ENCODE data around the gene CDCA4.
"Not testable (repeated sequence)": the region's sequence is repeated elsewhere in the genome, so short reads cannot be mapped to it uniquely, and the experiment has no call there.

Gene CDCA4

DNA sequence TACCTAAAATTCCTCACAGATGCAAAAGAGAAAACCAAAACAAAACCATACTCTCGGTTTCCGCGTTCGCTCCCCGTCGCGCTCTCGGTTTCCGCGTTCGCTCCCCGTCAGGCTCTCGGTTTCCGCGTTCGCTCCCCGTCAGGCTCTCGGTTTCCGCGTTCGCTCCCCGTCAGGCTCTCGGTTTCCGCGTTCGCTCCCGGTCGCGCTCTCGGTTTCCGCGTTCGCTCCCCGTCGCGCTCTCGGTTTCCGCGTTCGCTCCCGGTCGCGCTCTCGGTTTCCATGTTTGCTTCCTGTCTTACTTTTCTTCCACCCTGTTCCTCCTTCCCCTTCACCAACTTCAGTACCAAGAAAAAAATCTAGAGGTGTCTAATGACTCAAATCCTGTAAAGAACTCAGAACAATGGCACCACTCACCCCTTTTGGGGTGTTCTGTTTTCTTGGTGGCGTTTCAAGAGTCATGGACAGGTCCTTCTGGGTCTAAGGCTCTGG is 12.6 kb upstream of the CDCA4 start:
- not testable (repeated sequence) for DNase-seq (ENCODE audit: low read depth in 2 of 2)

- not testable (repeated sequence) for DNase-seq (ENCODE audit: low read depth in 2 of 2)
Measured at GRCh38 chr14:105032451-105032901, 11.6 kb upstream of the CDCA4 start.

DNA sequence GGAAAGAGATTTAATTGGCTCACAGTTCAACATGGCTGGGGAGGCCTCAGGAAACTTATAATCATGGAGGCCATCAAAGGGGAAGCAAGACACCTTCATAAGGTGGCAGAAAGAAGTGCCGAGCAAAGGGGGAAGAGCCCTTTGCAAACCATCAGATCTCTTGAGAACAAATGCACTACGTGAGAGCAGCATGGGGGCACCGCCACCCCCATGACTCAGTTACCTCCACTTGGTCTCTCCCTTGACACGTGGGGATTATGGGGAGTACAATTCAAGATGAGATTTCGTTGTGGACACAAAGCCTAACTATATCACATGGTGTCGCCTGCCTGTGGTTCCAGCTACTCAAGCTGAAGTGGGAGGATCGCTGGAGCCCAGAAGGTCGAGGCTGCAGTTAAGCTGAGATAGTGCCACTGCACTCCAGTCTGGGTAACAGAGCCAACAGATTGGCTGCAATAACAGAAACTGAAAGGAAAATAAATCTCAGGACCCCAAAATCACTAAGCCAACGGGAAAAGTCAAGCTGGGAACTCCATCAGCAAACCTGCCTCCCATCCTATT is 10.0 kb upstream of the CDCA4 start:
- no peak for DNase-seq (ENCODE audit: low read depth in 2 of 2)

DNA sequence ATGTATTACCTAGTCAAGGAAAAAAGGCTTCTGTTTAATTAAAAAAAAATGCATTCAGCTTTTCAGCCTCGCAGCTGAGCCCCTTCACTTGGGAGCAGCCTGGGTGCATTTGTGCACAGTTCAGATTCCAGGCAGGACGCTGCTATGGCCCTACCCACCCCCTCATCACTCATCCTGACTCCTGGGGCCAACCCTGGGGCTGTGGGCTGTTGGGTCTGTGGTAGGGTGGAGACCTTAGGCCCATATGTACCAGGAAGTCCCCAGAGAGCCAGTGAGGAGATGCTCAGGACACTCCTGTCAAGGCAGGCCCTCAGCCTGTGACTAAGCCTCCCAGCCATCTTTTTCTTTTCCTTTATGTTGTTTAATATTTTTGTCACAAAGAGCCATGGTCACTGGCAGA is 9.3 kb upstream of the CDCA4 start:
- DNase-seq (ENCODE audit: low read depth in 2 of 2) = no peak

GRCh38 chr14:105029402-105029801 is 8.5 kb upstream of the CDCA4 start:
- no peak for DNase-seq (ENCODE audit: low read depth in 2 of 2)

DNA sequence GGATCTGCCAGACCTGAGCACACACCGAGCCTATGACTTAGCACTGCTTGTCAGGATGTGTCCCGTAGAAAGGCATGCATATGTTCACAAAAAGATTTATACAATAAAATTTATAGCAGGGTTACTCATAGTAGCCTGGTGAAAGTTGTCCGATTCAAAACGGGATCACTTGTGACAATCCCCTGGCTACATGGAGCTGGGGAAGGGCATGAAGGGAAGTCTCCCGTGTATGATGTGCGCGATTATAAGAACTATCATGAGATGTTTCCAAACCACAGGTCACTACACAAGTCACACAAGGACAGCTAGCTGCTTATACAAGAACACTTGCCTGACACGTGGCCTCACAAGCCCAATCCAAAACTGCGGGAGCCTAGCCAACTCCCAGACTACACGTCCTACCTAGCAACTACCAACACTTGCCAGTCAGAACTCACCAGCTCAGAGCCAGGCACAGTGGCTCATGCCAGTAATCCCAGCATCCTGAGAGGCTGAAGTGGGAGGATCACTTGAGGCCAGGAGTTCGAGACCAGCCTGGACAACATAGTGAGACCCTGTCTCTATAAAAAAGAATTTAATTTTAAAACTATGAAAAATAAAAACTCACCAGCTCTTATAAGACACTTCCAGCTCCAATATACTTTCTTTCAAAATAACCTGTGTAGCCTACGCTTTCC is 7.5 kb upstream of the CDCA4 start:
- DNase-seq (ENCODE audit: low read depth in 2 of 2) = no peak

- not testable (repeated sequence) for DNase-seq (ENCODE audit: low read depth in 2 of 2)
Measured at GRCh38 chr14:105027718-105028117, 6.8 kb upstream of the CDCA4 start.

DNA sequence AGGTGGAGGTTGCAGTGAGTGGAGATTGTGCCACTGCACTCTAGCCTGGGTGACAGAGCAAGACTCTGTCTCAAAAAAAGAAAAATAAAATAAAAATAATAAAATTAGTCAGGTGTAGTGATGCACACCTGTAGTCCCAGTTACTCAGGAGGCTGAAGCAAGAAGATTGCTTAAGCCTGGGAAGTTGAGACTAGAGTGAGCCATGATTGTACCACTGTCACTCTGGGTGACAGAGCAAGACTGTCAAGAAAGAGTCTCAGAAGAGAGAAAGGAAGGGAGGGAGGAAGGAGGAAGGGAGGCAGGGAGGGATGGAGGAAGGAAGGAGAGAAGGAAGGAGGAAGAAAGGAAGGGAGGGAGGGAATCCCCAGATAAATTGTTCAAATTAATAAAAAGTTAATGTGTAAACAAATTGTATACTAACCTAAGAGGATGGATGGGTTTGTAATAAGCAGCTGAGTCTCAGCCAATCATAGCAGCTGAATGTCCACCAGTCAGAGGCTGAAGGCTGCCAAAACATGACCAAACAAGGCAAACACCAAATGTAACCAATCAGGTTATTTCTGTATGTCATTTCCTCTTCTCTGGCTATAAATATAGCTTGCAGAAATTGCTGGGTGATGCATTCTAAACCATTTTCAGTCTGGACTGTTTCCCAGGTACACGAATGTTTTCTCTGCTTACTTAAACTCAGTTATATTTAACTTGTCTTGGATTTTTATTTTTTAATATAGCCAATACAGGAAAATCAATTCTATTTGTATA is 6.1 kb upstream of the CDCA4 start:
- no peak for DNase-seq (ENCODE audit: low read depth in 2 of 2)

DNA sequence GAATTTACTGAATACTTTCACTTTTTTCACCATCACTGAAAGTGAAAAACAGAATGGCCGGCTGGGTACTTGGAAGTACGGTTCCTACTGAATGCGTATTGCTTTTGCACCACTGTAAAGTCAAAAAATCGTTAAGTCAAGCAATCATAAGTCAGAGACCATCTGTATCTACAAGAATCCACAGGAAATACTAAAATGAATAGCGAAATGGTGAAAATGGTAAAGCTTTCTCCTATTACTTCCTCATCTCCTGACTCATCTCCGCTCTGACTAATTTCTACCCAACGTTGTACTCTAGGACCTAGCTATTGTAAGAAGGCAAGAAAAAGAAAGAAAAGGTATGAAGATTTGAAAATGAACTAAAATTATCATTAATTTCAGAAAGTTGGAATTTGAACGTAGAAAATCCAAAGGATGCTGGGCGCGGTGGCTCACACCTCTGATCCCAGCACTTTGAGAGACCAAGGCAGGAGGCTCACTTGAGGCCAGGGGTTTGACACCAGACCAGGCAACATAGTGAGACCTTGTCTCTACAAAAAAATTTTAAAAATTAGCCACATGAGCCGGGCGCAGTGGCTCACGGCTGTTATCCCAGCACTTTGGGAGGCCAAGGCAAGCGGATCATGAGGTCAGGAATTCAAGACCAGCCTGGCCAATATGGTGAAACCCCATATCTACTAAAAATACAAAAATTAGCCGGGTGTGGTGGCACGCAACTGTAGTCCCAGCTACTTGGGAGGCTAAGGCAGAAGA is 5.3 kb upstream of the CDCA4 start:
- DNase-seq (ENCODE audit: low read depth in 2 of 2) = no peak

GRCh38 chr14:105025429-105025828 is 4.5 kb upstream of the CDCA4 start:
- no peak for DNase-seq (ENCODE audit: low read depth in 2 of 2)

- no peak for DNase-seq (ENCODE audit: low read depth in 2 of 2)
Measured at GRCh38 chr14:105023791-105024480, 3.1 kb upstream of the CDCA4 start.

GRCh38 chr14:105023144-105023543 is 2.3 kb upstream of the CDCA4 start:
- no peak for DNase-seq (ENCODE audit: low read depth in 2 of 2)

DNA sequence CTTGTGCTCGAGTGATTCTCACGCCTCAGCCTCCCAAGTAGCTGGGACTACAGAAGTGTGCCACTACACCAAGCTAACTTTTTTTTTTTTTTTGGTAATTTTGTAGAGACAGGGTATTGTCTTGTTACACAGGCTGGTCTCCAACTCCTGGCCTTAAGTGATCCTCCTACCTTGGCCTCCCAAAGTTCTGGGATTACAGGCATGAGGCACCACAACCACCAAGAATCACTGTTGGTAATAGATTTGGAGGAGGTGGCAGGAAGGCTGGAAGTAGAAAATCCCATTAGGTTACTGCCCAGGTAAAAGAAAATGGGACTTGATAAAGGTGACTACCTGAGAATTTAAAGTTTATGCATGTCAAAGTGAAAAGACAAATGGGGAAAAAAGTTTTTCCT is 1.4 kb upstream of the CDCA4 start:
- no peak for DNase-seq (ENCODE audit: low read depth in 2 of 2)

- no peak for DNase-seq (ENCODE audit: low read depth in 2 of 2)
Measured at GRCh38 chr14:105021656-105022275, 883 bp upstream of the CDCA4 start.

DNA sequence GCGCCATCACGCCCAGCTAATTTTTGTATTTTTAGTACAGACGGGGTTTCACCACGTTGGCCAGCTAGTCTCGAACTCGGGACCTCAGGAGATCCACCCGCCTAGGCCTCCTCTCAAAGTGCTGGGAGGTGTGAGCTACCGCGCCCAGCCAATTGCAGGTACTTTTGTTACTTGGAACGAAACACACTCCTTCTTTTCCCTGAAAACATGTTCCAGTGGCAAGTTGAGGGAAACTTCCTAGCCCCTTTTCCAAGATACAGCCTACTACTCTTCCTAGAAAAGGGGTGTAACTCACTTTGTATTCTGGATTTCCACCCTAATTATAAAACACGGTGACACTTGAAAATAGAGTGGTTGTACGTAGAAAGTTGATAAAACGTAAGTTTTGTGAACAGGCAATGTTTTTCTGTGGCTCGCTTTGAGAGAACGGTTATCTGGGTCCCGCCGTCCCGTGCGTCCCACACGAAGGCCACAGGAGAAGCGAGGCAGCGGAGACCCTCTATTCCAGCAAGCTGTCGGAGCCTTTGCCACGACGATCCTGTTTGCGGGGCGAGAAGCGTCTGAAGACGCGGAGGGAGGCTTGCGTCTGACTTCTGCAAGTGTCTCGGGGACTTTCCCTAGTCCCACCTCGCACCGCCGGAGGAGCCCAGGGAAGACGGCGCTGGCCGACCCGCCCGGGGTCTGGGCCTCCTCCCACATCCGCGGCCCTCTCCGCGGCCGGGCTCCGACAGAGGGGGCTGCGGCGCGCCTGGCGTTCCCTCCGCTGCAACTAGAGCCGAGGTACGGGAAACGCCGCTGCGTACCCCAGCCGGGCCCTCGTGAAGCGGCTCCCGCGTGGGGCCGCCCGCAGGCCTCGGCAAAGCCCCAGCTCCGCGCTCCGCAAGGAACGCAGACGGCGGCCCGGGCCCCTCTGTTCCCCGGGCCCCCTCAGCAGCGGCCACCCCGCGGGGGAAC is 745 bp downstream of the CDCA4 start:
- peak; percentile 29 to 41 for DNase-seq (ENCODE audit: low read depth in 2 of 2)

DNA sequence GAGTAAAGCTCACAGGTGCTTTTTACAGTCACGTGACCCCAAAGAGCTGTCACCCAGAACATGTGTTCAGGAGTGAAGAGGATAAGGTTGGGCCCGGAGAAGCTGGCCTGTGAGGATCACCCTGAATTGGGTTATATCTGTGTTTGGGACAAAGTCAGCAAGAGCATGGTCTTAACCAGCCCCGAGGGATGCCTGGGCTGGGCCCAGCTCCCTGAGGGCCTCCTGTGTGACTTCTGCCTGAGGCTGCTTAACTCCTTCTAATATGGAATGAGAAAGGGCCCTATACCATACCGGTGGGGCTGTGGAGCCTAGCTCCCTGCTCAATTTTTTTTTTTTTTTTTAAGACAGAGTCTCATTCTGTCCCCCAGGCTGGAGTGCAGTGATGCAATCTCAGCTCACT is 2.5 kb downstream of the CDCA4 start:
- no peak for DNase-seq (ENCODE audit: low read depth in 2 of 2)

DNA sequence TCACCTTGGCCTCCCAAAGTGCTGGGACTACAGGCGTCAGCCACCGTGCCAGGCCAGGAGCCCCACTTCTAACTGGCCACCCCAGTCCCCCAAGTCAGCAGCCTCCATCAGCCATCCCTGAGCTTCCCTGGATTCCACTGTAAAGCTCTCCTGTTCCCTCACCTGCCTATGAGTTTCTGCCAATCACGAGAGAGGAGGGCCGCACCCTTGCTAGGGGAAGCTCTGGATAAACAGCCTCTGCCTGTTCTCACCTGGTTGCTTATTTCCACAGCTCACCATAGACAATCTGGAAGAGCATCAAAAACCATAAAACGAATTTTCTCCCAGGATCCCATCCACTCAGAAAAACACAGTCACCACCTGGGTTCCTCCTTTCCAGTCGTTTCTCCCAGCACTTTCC is 5.0 kb downstream of the CDCA4 start:
- DNase-seq (ENCODE audit: low read depth in 2 of 2) = no peak

GRCh38 chr14:105015242-105015641 is 5.6 kb downstream of the CDCA4 start:
- no peak for DNase-seq (ENCODE audit: low read depth in 2 of 2)

DNA sequence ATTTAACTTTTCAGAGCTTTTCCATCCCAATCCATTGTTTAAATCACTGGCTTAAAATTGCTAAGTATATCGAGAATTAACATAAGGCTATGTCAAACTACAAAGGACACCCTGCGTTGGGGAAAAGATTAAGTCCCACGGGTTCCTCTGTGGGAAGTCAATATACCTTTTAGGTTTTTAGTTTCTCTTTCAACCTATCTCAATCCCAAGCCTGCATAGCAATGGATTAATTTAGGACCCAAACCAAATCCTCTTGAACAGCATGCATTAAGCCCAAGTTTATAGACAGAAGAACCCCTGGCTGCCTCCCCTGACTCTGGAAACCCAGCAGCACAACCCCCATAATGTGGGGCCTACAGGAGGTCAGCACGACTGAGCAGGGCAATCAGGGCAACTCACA is 6.3 kb downstream of the CDCA4 start:
- DNase-seq (ENCODE audit: low read depth in 2 of 2) = no peak

DNA sequence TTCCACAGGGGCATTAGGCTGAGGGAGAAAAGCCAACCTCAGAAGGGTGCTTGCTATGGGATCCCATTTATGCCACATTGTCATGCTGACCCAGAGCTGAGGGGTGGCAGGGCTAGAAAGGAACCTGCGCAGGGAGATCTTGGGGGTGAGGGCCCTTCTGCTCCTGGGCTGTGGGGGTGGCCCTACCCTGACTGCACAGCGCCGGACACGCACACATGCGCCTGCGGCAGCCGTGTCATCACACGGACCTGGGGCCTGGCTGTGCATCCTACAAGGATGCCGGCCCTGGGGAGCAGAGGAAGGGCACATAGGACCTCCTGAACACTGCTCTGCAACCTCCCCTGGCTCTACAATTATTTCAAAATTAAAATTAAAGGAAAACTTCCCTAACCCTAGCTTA is 6.9 kb downstream of the CDCA4 start:
- DNase-seq (ENCODE audit: low read depth in 2 of 2) = no peak
